ENCODE results near the gene SOX11.

DNA sequence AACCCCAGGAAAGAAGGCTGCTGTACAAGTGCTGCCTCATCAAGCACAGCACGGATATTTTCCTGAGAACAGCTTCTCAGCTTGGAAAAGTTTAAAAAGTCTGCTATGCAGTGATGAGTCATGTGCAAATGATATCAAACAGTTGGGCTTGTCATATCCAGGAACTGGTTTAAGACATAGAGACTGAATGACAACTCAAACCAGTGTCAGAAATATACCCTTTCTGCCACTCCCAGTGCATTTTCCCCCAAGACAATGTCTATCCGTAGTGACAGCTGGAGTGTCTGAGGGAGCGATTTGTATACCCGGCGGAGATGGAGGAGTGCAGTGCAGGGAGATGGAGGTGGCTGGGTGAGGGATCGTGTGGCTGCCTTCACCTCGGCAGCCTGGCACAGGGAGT, 28.2 kb downstream of the SOX11 start:
- TF ChIP-seq FOXA1 (IDR thresholded peaks at IDR 0.05) (no peak), BHLHE40 (IDR thresholded peaks at IDR 0.05; ENCODE audit: borderline replicate concordance) (no peak), TARDBP (IDR thresholded peaks at IDR 0.05) (no peak), ELF4 (IDR thresholded peaks at IDR 0.05) (no peak), FOXK2 (IDR thresholded peaks at IDR 0.05) (no peak), HDGF (IDR thresholded peaks at IDR 0.05; ENCODE audit: borderline replicate concordance) (no peak)
